Epithelial cell of esophagus (primary cell): ENCODE data around the gene TSFM.
A peak's percentile ranks its signal among the peaks of the same experiment; 100 is the strongest.

Source experiments
- DNase-seq: peaks from one replicate; pipeline ENCODE4 v3.0.0; 2010; ENCODE audit warnings: low read depth
- H3K4me3 ChIP-seq: 2 replicates; pipeline ENCODE4 v1.5.1; 2011; ENCODE audit warnings: mild to moderate bottlenecking, low read length, control low read depth
- CTCF ChIP-seq: IDR thresholded peaks from 2 replicates; pipeline ENCODE4 v1.5.1; 2011; ENCODE audit warnings: low read depth, mild to moderate bottlenecking, low read length, control low read depth, inconsistent platforms; ENCODE audit not compliant: insufficient read depth; ENCODE audit errors: missing control alignments

TSFM gene

GRCh38 chr12:57837864-57838562 lies 55.4 kb downstream of the TSFM start:
- DNase-seq, result peak; percentile 60
- no peak for TF ChIP-seq CTCF
- H3K4me3 ChIP-seq, result no peak overlapping the region

- H3K4me3 ChIP-seq, result no peak overlapping the region
- DNase-seq, result no peak
- TF ChIP-seq CTCF, result no peak
Measured at GRCh38 chr12:57838594-57839302, 56.2 kb downstream of the TSFM start.

GRCh38 chr12:57839996-57840395 lies 57.4 kb downstream of the TSFM start:
- H3K4me3 ChIP-seq, result no peak overlapping the region
- TF ChIP-seq CTCF, result no peak
- DNase-seq, result no peak

- DNase-seq, result peak; percentile 44
- TF ChIP-seq CTCF, result no peak
Measured at GRCh38 chr12:57840726-57841125, 58.1 kb downstream of the TSFM start.

GRCh38 chr12:57841445-57841844 lies 58.9 kb downstream of the TSFM start:
- DNase-seq, result no peak
- no peak for TF ChIP-seq CTCF
- no peak overlapping the region for H3K4me3 ChIP-seq

More at GRCh38 chr12:57840726-57841125, 58.1 kb downstream of the TSFM start:
- no peak overlapping the region for H3K4me3 ChIP-seq

- no peak for DNase-seq
- no peak for TF ChIP-seq CTCF
- H3K4me3 ChIP-seq, result no peak overlapping the region
Measured at GRCh38 chr12:57842342-57843294, 60.0 kb downstream of the TSFM start.
